Ureter (tissue), 1 donor: ENCODE results near the gene CGB3. TPM values are rescaled to one million over a fixed set of nuclear protein-coding genes. Genes with fewer than 3 reads are reported as not detected.

ENCODE experiments used
- DNase-seq: peaks from one replicate; pipeline ENCODE4 v3.0.0-alpha.2; 2020; ENCODE audit warnings: low spot score
- total RNA-seq: library from RNA; stranded (reverse); gene quantifications from one replicate; pipeline ENCODE4 v1.2.4, GENCODE V29; 2023
- donor health status: DM: yes; HTN: yes; CAD: no.

CGB3 gene
- total RNA-seq, 1 donor from 2014 or later: not detected

DNA sequence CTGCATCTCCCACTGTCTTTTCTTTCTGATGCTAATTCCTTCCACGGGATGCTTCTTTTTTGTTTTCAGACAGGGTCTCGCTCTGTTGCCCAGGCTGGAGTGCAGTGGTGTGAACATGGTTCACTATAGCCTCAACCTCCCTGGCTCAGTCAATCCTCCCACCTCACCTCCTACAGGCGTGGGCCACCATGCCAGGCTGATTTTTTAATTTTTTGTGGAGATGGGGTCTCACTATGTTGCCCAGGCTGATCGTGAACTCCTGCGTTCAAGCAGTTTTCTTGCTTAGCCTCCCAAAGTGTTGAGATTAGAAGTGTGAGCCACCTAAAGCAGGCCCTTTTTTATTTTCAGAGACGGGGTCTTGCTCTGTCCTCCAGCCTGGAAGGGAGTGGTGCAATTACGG lies 35.8 kb downstream of the CGB3 start:
- no peak for DNase-seq

GRCh38 chr19:48987323-48987722 lies 36.8 kb downstream of the CGB3 start:
- DNase-seq: no peak

DNA sequence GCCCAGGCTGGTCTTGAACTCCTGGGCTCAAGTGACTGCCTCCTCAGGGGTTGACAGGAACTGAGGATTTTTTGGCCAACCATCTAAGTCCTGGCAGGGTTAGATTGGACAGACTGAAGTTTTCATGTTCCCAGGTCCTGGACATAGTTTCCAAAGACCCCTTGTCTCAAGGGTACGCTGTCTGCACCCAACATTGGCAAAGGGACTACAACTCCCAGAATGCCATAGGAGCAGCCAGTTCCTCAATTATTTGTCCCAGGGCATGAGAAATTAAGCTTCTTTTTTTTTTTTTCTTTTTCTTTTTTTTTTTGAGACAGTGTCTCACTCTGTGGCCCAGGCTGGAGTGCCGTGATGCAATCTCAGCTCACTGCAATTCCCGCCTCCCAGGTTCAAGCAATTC lies 37.9 kb downstream of the CGB3 start:
- DNase-seq: no peak

GRCh38 chr19:48985711-48986110 lies 38.4 kb downstream of the CGB3 start:
- DNase-seq: no peak

DNA sequence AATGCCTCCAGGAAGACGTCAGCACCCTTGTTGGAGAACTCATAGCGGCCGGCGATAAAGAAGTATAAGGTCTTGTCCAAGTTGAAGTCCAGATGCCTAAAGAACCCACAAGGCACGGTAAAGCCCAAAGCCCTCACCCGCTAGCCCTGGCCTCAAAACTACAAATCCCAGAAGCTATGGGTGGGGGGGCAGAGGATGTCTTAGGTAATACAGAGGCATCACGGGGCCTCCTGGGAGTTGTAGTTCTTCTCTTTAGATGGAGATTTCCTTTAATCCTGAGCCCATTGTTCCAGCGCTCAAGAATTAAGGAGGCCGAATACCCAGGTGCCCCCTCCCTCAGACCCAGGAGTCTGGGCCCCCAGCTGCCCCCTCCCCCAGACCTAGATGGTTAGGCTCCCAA lies 41.9 kb downstream of the CGB3 start:
- DNase-seq: no peak

DNA sequence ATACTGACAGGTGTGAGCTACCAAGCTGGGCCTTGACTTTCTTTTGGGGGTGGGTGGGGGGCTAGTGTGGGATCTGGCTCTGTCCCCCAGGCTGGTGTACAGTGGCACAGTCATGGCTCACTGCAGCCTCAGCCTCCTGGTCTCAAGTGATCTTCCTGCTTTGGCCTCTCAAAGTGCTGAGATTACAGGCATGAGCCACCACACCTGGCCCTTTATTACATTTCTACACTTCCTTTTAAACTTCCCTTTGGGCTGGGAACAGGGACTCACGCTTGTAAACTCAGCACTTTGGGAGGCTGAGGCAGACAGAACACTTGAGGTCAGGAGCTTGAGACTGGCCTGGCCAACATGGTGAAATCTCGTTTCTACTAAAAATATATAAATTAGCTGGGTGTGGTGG lies 47.1 kb downstream of the CGB3 start:
- DNase-seq: no peak

- no peak for DNase-seq
Observed at GRCh38 chr19:48975947-48976847, 47.9 kb downstream of the CGB3 start.

Other genes starting within 250 kb of the CGB3 start
- 170 TPM for gene BCAT2, start 213.3 kb downstream of the CGB3 start, total RNA-seq
- 24.4 TPM for gene HSD17B14, start 187.8 kb downstream of the CGB3 start, total RNA-seq
- gene PLEKHA4, start 155.7 kb downstream of the CGB3 start, total RNA-seq: 23.0 TPM
- gene PPP1R15A, start 151.9 kb downstream of the CGB3 start, total RNA-seq: 56.2 TPM
- not detected for gene TULP2, start 125.6 kb downstream of the CGB3 start, total RNA-seq
- 232 TPM for gene NUCB1, start 124.0 kb downstream of the CGB3 start, total RNA-seq
- not detected for gene DHDH, start 90.6 kb downstream of the CGB3 start, total RNA-seq
- gene BAX, start 69.5 kb downstream of the CGB3 start, total RNA-seq: 79.9 TPM
- 1,526 TPM for gene FTL, start 59.0 kb downstream of the CGB3 start, total RNA-seq
- 73.8 TPM for gene GYS1, start 31.0 kb downstream of the CGB3 start, total RNA-seq
- 66.7 TPM for gene RUVBL2, start 30.4 kb downstream of the CGB3 start, total RNA-seq
- gene LHB, start 7.2 kb downstream of the CGB3 start, total RNA-seq: not detected
- gene CGB2, start 7.6 kb upstream of the CGB3 start, total RNA-seq: not detected
- gene CGB1, start 12.6 kb upstream of the CGB3 start, total RNA-seq: not detected
- 1.1 TPM for gene CGB5, start 19.5 kb upstream of the CGB3 start, total RNA-seq
- gene CGB8, start 24.8 kb upstream of the CGB3 start, total RNA-seq: not detected
- 3.2 TPM for gene CGB7, start 33.4 kb upstream of the CGB3 start, total RNA-seq
- 20.6 TPM for gene NTF4, start 40.5 kb upstream of the CGB3 start, total RNA-seq
- gene KCNA7, start 48.4 kb upstream of the CGB3 start, total RNA-seq: not detected
- gene SNRNP70, start 61.1 kb upstream of the CGB3 start, total RNA-seq: 256 TPM
- 10.4 TPM for gene LIN7B, start 90.0 kb upstream of the CGB3 start, total RNA-seq
- gene C19orf73, start 94.8 kb upstream of the CGB3 start, total RNA-seq: 2.4 TPM
- 9.0 TPM for gene PPFIA3, start 95.2 kb upstream of the CGB3 start, total RNA-seq
- 5.1 TPM for gene HRC, start 131.1 kb upstream of the CGB3 start, total RNA-seq
- 110 TPM for gene TRPM4, start 133.5 kb upstream of the CGB3 start, total RNA-seq